Nephron (organoid): ENCODE measurements around the gene ARPC2.
A peak's percentile ranks its signal among the peaks of the same experiment; 100 is the strongest.

ENCODE experiments used
- H3K27ac Mint-ChIP-seq, 3 experiments: 2 replicates each; pipeline ENCODE4 v1.8.0; 2020; ENCODE audit warnings: mixed read lengths in 3 of 3, mild to moderate bottlenecking in 2 of 3, moderate library complexity in 1 of 3
- H3K27me3 Mint-ChIP-seq: 2 replicates; pipeline ENCODE4 v1.8.0; 2021; ENCODE audit warnings: low read depth, mild to moderate bottlenecking, moderate library complexity, mixed read lengths
- H3K36me3 Mint-ChIP-seq: 2 replicates; pipeline ENCODE4 v1.8.0; 2020; ENCODE audit warnings: low read depth, mixed read lengths
- H3K4me1 Mint-ChIP-seq: 2 replicates; pipeline ENCODE4 v1.8.0; 2020; ENCODE audit warnings: mixed read lengths
- H3K4me3 Mint-ChIP-seq, 3 experiments: 2 replicates each; pipeline ENCODE4 v1.8.0; 2020; ENCODE audit warnings: mild to moderate bottlenecking in 3 of 3, mixed read lengths in 3 of 3, moderate library complexity in 2 of 3
- H3K9me3 Mint-ChIP-seq: 2 replicates; pipeline ENCODE4 v1.8.0; 2020; ENCODE audit warnings: mixed read lengths
- TF ChIP-seq, protein P1 (sequence below), 3 experiments: fragments of 200-600 bp; sonication (generic); IDR thresholded peaks; one replicate each; pipeline ENCODE4 v1.5.0; 2021; ENCODE audit warnings: antibody characterized with exemption in 3 of 3; ENCODE audit not compliant: unreplicated experiment in 3 of 3

ARPC2 gene

GRCh38 chr2:218290316-218291261 lies 73.6 kb downstream of the ARPC2 start:
- peak overlapping the region; percentile 73 to 84 (median 76) for H3K4me3 Mint-ChIP-seq
- H3K36me3 Mint-ChIP-seq = no peaks in the 10 kb centered on the region
- H3K4me1 Mint-ChIP-seq = peaks cover 69% of the 10 kb centered on the region
- H3K9me3 Mint-ChIP-seq = no peaks in the 10 kb centered on the region
- H3K27me3 Mint-ChIP-seq = no peaks in the 10 kb centered on the region
- TF ChIP-seq, protein P1, sequence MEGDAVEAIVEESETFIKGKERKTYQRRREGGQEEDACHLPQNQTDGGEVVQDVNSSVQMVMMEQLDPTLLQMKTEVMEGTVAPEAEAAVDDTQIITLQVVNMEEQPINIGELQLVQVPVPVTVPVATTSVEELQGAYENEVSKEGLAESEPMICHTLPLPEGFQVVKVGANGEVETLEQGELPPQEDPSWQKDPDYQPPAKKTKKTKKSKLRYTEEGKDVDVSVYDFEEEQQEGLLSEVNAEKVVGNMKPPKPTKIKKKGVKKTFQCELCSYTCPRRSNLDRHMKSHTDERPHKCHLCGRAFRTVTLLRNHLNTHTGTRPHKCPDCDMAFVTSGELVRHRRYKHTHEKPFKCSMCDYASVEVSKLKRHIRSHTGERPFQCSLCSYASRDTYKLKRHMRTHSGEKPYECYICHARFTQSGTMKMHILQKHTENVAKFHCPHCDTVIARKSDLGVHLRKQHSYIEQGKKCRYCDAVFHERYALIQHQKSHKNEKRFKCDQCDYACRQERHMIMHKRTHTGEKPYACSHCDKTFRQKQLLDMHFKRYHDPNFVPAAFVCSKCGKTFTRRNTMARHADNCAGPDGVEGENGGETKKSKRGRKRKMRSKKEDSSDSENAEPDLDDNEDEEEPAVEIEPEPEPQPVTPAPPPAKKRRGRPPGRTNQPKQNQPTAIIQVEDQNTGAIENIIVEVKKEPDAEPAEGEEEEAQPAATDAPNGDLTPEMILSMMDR (IDR thresholded peaks at IDR 0.05; ENCODE audit: unreplicated experiment in 3 of 3) = no peak
- peak overlapping the region; percentile 82 to 94 (median 94) for H3K27ac Mint-ChIP-seq

- peak overlapping the region; percentile 82 to 94 (median 94) for H3K27ac Mint-ChIP-seq
Observed at GRCh38 chr2:218291318-218292047, 74.5 kb downstream of the ARPC2 start.

GRCh38 chr2:218292048-218293014 lies 75.3 kb downstream of the ARPC2 start, which contains the start of gene TMBIM1:
Gene TMBIM1 (minus strand): TSS chr2:218292503. CDS start chr2:218282141, 10,362 bp downstream.
- H3K9me3 Mint-ChIP-seq = no peaks in the 10 kb centered on the region
- H3K36me3 Mint-ChIP-seq = no peaks in the 10 kb centered on the region
- H3K4me1 Mint-ChIP-seq = peaks cover 59% of the 10 kb centered on the region
- peak within 1 kb of the TSS; percentile 63 to 89 (median 87) for H3K4me3 Mint-ChIP-seq
- no peaks in the 10 kb centered on the region for H3K27me3 Mint-ChIP-seq
- TF ChIP-seq, protein P1 (IDR thresholded peaks at IDR 0.05; ENCODE audit: unreplicated experiment in 3 of 3) = peak; percentile 94 to 97 (median 96)
- peak within 1 kb of the TSS; percentile 70 to 95 (median 87) for H3K27ac Mint-ChIP-seq

More at GRCh38 chr2:218291318-218292047, 74.5 kb downstream of the ARPC2 start:
- Mint-ChIP-seq H3K9me3 (no peaks in the 10 kb centered on the region), H3K4me3 (peak overlapping the region; percentile 55 to 84 (median 76)), H3K36me3 (no peaks in the 10 kb centered on the region), H3K27me3 (no peaks in the 10 kb centered on the region), H3K4me1 (peaks cover 67% of the 10 kb centered on the region)
- TF ChIP-seq, protein P1 (IDR thresholded peaks at IDR 0.05; ENCODE audit: unreplicated experiment in 3 of 3) = no peak

GRCh38 chr2:218293715-218294429 lies 76.9 kb downstream of the ARPC2 start:
- Mint-ChIP-seq H3K27ac (peak overlapping the region; percentile 77 to 92 (median 90)), H3K27me3 (no peaks in the 10 kb centered on the region), H3K4me1 (peaks cover 54% of the 10 kb centered on the region), H3K9me3 (no peaks in the 10 kb centered on the region), H3K4me3 (peak overlapping the region; percentile 16 to 53 (median 38)), H3K36me3 (no peaks in the 10 kb centered on the region)
- TF ChIP-seq, protein P1 (IDR thresholded peaks at IDR 0.05; ENCODE audit: unreplicated experiment in 3 of 3) = no peak
